SU-DHL-6 (cell line): ENCODE data around the gene PPP1R2B.
A peak's percentile ranks its signal among the peaks of the same experiment; 100 is the strongest.

Source experiments
- H2AFZ ChIP-seq: fragments of 200-600 bp; sonication (generic); 2 replicates; pipeline ENCODE4 v1.6.1; 2014; ENCODE audit warnings: low read depth, mild to moderate bottlenecking, moderate library complexity, mixed read lengths, antibody characterized with exemption, low read length; ENCODE audit not compliant: severe bottlenecking
- H3F3A ChIP-seq: fragments of 200-600 bp; shearing (Covaris generic); 2 replicates; pipeline ENCODE4 v1.6.0; 2016; ENCODE audit warnings: antibody characterized with exemption, mild to moderate bottlenecking; ENCODE audit not compliant: insufficient read depth
- H3K27ac ChIP-seq: fragments of 200-600 bp; sonication (generic); 2 replicates; pipeline ENCODE4 v1.5.1; 2016; ENCODE audit warnings: low read depth, mild to moderate bottlenecking, low read length, moderate library complexity, mixed read lengths
- H3K27me3 ChIP-seq: fragments of 200-600 bp; sonication (generic), shearing (Covaris generic); 2 replicates; pipeline ENCODE4 v1.6.0; 2014; ENCODE audit warnings: mild to moderate bottlenecking, low read length
- H3K36me3 ChIP-seq: fragments of 200-600 bp; sonication (generic); 2 replicates; pipeline ENCODE4 v1.6.1; 2014; ENCODE audit warnings: mild to moderate bottlenecking, low read length, mixed read lengths
- H3K4me2 ChIP-seq: fragments of 300-600, 200-600 bp; shearing (Covaris generic), sonication (generic); 2 replicates; pipeline ENCODE4 v1.6.0; 2014; ENCODE audit warnings: low read length, low read depth, mild to moderate bottlenecking; ENCODE audit not compliant: poor library complexity, severe bottlenecking
- H3K4me3 ChIP-seq: fragments of 200-600 bp; sonication (generic); 2 replicates; pipeline ENCODE4 v1.5.1; 2014; ENCODE audit warnings: antibody characterized with exemption, low read length, mild to moderate bottlenecking, mixed read lengths; ENCODE audit not compliant: insufficient read depth, poor library complexity, severe bottlenecking
- H3K79me2 ChIP-seq: fragments of 200-600 bp; sonication (generic); 2 replicates; pipeline ENCODE4 v1.6.1; 2014; ENCODE audit warnings: mild to moderate bottlenecking, low read length, moderate library complexity; ENCODE audit not compliant: insufficient read depth
- H3K9ac ChIP-seq: fragments of 200-600 bp; sonication (generic); 2 replicates; pipeline ENCODE4 v1.7.0; 2014; ENCODE audit warnings: mild to moderate bottlenecking, low read length
- H3K9me2 ChIP-seq: fragments of 200-600 bp; sonication (generic); replicated peaks from 2 replicates; pipeline ENCODE4 v1.6.1; 2014; ENCODE audit warnings: low read length; ENCODE audit not compliant: insufficient read depth
- H3K9me3 ChIP-seq: fragments of 200-600 bp; sonication (generic); 2 replicates; pipeline ENCODE4 v1.6.1; 2014; ENCODE audit warnings: low read length, mixed read lengths; ENCODE audit not compliant: insufficient read depth
- H4K20me1 ChIP-seq: fragments of 200-600 bp; sonication (generic); 2 replicates; pipeline ENCODE4 v1.6.1; 2014; ENCODE audit warnings: low read depth, mild to moderate bottlenecking, antibody characterized with exemption, low read length, moderate library complexity, mixed read lengths
- EZH2phosphoT487 ChIP-seq: fragments of 200-600 bp; sonication (generic), shearing (Covaris generic); conservative IDR thresholded peaks from 2 replicates; pipeline ENCODE4 v1.6.1; 2018; ENCODE audit warnings: mild to moderate bottlenecking, antibody characterized with exemption, low read length, moderate library complexity, mixed read lengths
- TF ChIP-seq, protein P1 (sequence below): fragments of 200-600 bp; sonication (generic); IDR thresholded peaks from one replicate; pipeline ENCODE4 v1.5.1; 2017; ENCODE audit warnings: antibody characterized with exemption, mild to moderate bottlenecking, low read length, moderate library complexity; ENCODE audit not compliant: insufficient read depth, poor library complexity, severe bottlenecking

The PPP1R2B gene

DNA sequence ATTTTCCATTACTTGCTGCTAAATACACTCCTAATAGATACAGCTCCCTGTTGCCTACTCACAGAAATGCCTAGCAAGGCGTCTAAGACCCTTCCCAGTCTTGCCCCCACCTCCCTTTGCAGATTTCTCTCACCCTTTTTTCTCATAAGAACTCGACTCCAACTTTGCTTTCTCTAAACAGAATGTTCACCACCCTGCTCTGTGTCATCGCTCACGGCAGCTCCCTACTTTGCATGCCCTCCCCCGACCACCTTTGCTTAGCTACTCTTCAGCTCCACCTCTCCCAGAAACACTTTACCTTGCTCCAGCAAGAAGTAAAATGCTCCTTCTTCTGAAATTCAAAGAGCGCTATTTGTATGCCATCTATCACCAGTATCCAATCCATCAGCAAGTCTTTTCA, 15.2 kb upstream of the PPP1R2B start:
- Histone ChIP-seq H3K9ac (peak overlapping the region; percentile 61), H3F3A (peaks cover 8% of the 10 kb centered on the region; the same call in 1 of the 2 replicates), H3K27me3 (no peaks in the 10 kb centered on the region), H3K79me2 (no peaks in the 10 kb centered on the region), H3K4me3 (peak overlapping the region; percentile 48), H3K27ac (peak overlapping the region; percentile 83), H3K9me2 (no peaks in the 10 kb centered on the region), H3K9me3 (no peaks in the 10 kb centered on the region), H3K36me3 (no peaks in the 10 kb centered on the region), H2AFZ (no peak overlapping the region), H3K4me2 (peak overlapping the region; percentile 86), H4K20me1 (no peaks in the 10 kb centered on the region)
- TF ChIP-seq, protein P1, sequence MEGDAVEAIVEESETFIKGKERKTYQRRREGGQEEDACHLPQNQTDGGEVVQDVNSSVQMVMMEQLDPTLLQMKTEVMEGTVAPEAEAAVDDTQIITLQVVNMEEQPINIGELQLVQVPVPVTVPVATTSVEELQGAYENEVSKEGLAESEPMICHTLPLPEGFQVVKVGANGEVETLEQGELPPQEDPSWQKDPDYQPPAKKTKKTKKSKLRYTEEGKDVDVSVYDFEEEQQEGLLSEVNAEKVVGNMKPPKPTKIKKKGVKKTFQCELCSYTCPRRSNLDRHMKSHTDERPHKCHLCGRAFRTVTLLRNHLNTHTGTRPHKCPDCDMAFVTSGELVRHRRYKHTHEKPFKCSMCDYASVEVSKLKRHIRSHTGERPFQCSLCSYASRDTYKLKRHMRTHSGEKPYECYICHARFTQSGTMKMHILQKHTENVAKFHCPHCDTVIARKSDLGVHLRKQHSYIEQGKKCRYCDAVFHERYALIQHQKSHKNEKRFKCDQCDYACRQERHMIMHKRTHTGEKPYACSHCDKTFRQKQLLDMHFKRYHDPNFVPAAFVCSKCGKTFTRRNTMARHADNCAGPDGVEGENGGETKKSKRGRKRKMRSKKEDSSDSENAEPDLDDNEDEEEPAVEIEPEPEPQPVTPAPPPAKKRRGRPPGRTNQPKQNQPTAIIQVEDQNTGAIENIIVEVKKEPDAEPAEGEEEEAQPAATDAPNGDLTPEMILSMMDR = no peak
- no peak for TF ChIP-seq EZH2phosphoT487

DNA sequence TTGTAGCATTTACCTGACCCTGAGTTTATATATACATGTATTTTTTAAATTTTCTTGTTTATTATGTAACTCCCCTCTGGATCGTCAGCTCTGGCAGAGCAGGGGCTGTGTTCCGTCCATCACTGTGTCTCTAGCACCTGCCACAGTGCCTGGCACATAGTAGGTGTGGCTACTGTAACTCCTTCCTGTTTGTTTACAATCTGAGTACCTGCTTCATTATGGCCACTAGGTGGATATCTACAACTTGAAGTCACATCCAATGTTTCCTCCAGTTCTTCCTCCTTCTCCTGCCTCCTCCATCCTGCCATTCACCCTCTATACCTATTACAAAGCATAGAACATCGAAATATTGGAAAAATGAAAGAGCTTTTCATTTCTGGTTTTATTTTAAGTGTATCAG, 14.2 kb upstream of the PPP1R2B start:
- Histone ChIP-seq H3K9me2 (no peaks in the 10 kb centered on the region), H3K36me3 (no peaks in the 10 kb centered on the region), H3F3A (peaks cover 6% of the 10 kb centered on the region; the same call in 1 of the 2 replicates), H2AFZ (no peak overlapping the region), H4K20me1 (no peaks in the 10 kb centered on the region), H3K9ac (no peak overlapping the region), H3K4me2 (peak overlapping the region; percentile 86), H3K4me3 (no peak overlapping the region), H3K27ac (peak overlapping the region; percentile 83), H3K9me3 (no peaks in the 10 kb centered on the region), H3K79me2 (no peaks in the 10 kb centered on the region), H3K27me3 (no peaks in the 10 kb centered on the region)
- TF ChIP-seq, protein P1 = peak; percentile 20
- TF ChIP-seq EZH2phosphoT487 = no peak

DNA sequence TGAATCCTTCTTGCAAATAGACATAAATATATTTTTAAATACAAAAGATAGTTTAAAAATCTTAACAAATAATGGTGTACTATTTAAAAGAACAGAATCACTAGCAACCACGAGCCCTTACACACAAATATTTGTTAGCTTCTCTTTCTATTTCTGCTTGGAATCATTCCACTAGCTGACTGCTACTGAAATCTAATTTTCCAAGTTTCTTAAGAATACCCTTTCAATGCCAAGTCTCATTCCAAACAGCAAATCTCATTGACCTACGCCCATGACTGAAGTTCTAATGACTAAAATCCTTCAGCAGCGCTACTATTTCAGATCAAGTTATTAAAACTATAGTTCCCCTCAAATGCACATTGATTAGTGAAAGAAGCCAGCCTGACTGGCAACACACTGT, 13.2 kb upstream of the PPP1R2B start:
- no peaks in the 10 kb centered on the region for H3K9me2 ChIP-seq
- no peak overlapping the region for H3K4me2 ChIP-seq
- H3K27me3 ChIP-seq = no peaks in the 10 kb centered on the region
- no peaks in the 10 kb centered on the region for H4K20me1 ChIP-seq
- H3K9ac ChIP-seq = no peak overlapping the region
- no peaks in the 10 kb centered on the region for H3K36me3 ChIP-seq
- H3K9me3 ChIP-seq = no peaks in the 10 kb centered on the region
- H3K4me3 ChIP-seq = no peak overlapping the region
- peaks cover 6% of the 10 kb centered on the region; the same call in 1 of the 2 replicates for H3F3A ChIP-seq
- H3K79me2 ChIP-seq = no peaks in the 10 kb centered on the region
- H2AFZ ChIP-seq = no peak overlapping the region
- TF ChIP-seq, protein P1 = no peak
- no peak for TF ChIP-seq EZH2phosphoT487
- no peak overlapping the region for H3K27ac ChIP-seq
